ENCODE data around the gene SERPINF2.
"Not testable (repeated sequence)": the region's sequence is repeated elsewhere in the genome, so short reads cannot be mapped to it uniquely, and the experiment has no call there.

SERPINF2 gene

DNA sequence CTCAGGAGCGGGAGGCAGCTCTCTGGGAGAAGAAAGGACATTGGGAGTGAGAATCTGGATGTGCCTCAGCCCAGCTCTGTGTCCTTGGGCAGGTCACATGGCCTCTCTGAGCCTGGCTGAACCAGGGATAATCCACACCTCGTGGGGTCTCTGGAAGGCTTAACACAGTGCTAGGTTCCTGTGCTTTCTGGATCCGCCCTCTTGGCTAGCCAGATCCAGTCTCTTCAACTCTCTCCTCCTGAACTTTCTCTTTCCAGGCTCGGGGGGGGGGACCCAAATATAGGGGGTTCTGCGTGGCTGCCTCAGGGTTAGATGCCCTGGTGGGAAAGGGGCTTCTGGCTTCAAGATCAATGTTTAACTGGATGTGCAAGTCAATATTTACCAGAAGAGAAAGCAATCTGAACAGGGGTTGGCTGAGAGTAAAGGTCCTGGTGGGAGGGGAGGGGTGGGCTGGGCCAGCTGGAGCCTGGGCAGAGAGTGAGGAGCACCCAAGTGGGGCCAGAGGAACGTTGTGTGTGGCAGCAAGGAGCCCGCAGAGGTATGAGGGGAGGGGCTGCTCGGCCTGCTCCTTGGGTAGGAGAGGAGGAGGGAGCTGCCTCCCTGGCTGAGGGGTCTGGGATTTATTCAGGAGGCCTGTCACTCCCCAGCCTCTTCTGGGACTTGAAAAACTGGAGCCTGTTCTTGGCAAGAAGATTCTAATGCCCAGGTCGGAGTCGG lies at the start of gene SERPINF2:
Gene SERPINF2 (plus strand): TSS at position 501 of the 717 bp plus-strand sequence. CDS start 2,125 bp downstream, outside the sequence.
- no peak for DNase-seq (ENCODE audit: low read depth in 2 of 2)

DNA sequence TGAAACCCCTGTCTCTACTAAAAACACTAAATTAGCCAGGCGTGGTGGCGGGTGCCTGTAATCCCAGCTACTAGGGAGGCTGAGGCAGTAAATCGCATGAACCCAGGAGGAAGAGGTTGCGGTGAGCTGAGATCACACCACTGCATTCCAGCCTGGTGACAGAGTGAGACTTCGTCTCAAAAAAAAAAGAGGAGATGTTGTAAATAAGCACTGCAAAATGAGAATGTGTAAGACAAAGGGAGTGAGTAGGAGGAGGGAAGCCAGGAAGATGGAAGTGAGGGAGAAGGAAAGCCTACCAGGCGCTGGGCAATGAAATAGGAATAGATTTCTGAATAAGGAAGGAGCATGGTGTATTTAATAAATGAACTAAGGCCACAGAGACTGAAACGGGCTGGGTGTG lies 49.3 kb upstream of the SERPINF2 start:
- DNase-seq (ENCODE audit: low read depth in 2 of 2) = no peak

DNA sequence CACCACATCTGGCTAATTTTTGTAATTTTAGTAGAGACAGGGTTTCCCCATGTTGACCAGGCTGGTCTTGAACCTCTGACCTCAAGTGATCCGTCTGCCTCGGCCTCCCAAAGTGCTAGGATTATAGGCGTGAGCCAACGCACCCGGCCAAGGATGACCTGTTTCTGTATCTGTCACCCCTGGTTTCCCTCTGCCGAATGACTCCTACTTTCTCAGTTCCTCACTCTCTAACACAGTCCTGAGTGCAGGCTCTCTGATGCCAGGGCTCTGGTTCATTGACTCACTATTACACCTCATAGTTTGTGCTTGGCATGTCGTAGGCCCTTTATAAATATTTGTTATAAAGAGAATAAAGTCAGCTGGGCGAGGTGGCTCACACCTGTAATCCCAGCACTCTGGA lies 47.3 kb upstream of the SERPINF2 start:
- no peak for DNase-seq (ENCODE audit: low read depth in 2 of 2)

DNA sequence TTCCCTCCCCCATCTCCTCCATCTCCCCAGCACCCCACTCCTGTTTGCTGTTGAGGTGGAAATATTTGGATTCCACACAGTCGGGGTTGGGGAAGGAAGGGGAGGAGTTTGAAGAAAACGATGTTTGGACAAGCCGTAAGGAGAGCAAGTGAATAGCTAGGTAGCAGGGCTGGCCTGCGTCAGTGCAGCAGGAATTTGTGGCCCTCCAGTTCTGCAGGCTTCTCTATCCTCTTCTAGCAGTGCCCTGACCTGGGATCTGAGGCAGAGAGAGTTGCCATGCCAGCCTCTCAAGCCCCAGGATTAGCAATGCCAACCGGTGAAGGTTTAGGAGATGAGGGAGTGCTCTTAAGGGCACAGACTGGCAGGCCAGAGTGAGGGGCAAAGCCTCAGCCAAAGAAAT lies 45.0 kb upstream of the SERPINF2 start:
- no peak for DNase-seq (ENCODE audit: low read depth in 2 of 2)

DNA sequence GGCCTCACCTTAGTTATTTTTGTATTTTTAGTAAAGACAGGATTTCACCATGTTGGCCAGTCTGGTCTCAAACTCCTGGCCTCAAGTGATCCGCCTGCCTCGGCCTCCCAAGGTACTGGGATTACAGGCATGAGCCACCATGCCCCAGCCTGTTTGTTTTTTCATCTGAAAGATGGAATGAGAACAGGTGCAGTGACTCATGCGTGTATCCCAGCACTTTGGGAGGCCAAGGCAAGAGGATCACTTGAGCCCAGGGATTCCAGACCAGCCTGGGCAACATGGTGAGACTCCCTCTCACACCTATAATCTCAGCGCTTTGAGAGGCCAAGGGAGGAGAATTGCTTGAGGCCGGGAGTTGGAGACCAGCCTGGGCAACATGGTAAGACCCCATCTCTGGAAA lies 42.8 kb upstream of the SERPINF2 start:
- not testable (repeated sequence) for DNase-seq (ENCODE audit: low read depth in 2 of 2)

DNA sequence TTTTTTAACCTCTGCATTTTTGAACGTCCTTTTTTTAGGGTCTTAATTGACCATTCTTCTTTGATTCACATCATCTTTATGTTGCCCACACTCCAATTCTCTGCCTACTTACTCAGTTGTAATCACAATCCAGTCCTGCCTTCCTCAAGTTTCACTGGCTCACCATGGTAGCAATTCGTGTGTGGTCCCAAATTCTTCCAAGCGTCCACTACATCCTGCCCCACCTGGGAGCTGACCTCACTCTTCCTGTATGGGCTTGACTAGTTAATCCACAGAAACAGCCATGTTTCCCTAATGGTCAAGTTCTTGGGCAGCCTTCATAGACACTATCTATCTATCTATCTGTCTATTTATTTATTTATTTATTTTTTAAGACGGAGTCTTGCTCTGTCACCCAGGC lies 39.6 kb upstream of the SERPINF2 start:
- no peak for DNase-seq (ENCODE audit: low read depth in 2 of 2)

DNA sequence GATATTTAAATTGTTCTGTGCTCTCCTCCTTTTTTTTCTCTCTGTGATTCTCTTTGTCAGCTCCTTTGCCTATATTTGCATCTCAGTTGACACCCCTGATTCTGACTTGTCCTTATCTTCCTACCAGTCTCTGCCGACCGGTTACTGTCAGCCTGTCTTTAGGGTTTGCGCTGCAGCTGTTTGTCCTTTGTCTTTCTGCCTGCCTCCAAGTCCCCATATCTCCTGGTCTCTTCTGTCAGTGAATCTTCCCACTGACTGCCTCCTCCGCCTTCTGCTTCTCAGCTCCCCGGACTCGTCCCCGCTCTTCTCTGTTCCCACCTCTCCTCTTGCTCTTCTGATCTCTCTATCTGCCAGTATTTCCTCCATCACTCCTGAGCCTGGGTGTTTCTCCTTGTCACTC lies 37.7 kb upstream of the SERPINF2 start:
- no peak for DNase-seq (ENCODE audit: low read depth in 2 of 2)

DNA sequence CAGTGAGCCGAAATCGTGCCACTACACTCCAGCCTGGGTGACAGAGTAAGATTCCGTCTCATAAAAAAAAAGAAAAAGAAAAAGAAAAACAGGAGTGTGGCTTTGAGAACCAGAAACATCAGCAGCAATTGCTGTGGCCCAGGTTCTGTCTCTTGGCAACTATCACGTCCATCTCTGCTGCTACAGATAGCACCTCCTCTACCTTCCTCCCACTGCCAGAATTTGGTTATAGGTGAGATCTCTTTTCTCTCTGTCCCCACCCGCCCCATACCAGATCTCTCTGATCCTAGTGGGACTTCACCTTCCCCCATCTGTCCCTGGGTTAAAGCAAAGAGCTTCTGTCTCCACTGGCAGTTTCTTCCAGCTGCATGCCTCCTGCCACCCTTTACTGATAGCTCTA lies 35.6 kb upstream of the SERPINF2 start:
- DNase-seq (ENCODE audit: low read depth in 2 of 2) = no peak

DNA sequence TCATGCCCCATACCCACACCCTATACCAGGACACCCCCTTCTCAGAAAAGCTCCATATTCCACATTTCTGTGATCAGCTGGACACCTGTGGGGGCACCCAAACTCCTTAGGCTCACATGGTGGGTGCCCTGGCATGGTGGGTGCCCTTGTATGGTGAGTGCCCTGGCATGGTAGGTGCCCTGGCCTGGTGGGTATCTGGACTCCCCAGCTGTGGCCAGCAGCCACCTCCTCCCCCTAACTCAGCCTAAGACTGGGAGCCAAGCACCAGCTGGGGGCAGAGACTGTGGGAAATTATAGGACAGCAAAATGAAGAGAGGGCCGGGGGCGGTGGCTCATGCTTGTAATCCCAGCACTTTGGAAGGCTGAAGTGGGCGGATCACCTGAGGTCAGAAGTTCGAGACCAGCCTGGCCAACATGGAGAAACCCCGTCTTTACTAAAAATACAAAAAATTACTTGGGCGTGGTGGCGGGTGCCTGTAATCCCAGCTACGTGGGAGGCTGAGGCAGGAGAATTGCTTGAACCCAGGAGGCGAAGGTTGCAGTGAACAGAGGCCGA lies 33.8 kb upstream of the SERPINF2 start:
- not testable (repeated sequence) for DNase-seq (ENCODE audit: low read depth in 2 of 2)

DNA sequence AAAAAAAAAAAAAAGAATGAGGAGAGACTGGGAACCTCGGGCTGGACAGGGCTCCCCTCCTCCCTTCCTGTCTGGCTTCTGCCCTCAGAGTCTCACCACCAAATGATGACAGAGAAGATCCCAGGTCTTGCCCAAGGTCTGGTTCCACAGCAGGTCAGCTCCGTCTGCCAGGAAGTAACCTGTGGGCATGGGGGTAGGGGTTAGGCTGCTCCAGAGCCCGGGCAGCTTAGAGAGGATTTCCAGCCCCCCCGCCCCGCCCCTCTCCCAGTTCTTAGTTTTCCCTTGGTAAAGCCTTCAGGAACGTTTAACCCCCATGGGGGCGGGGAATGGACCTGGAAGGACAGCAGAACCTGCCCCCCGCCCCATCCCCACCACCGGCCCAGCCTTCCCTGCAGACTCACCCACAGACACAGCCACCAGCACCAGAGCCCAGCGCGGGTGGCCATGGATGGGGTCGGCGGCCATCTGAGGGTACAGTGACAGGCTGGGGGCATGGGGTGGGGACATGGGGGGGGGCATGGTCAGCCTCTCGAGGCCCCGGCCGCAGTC lies 33.2 kb upstream of the SERPINF2 start:
- DNase-seq (ENCODE audit: low read depth in 2 of 2) = no peak

DNA sequence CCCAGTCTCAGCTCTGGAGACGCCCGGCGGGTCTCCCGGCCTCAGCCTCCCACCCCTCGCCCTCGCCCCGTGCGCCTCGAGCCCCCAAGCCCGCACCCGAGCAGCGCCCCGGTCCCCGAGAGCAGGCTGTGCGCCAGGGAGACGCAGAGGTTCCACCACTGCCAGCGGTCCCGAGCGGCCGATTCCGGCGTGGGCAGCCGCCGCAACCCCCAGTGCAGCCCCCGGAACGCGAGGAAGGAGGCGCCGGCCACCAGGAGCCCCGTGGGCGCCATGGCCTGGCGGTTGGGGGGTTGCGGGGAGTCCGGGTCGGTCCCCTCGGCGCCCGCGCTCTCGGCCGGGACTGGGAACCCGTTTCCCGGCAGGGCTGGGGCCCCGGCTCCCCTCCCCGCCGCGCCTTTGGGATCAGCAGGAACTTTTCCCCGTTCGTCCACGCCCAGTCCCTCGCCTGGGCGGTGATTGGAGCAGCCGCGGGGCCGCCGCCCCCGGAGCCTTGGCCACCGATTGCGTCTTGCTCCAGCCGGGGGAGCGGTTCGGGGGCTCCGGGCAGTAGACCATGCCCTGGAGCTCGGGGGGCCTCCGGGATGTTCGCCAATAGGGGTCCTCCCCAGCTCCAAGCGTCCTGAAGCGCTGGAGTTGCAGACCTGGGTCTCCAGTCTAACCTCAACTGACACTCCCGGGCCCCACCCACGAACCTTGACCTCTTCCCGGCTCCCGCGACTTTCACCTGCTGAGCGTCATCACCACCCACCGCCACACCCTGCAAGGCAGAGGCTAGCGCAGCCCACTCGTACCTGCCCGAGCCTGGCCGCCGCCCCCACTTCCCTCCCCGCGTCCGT lies 32.5 kb upstream of the SERPINF2 start, which contains the start of gene TLCD2:
Gene TLCD2 (minus strand): TSS at position 407 of the 836 bp plus-strand sequence. CDS start 135 bp downstream, at position 272.
- DNase-seq (ENCODE audit: low read depth in 2 of 2) = no peak

DNA sequence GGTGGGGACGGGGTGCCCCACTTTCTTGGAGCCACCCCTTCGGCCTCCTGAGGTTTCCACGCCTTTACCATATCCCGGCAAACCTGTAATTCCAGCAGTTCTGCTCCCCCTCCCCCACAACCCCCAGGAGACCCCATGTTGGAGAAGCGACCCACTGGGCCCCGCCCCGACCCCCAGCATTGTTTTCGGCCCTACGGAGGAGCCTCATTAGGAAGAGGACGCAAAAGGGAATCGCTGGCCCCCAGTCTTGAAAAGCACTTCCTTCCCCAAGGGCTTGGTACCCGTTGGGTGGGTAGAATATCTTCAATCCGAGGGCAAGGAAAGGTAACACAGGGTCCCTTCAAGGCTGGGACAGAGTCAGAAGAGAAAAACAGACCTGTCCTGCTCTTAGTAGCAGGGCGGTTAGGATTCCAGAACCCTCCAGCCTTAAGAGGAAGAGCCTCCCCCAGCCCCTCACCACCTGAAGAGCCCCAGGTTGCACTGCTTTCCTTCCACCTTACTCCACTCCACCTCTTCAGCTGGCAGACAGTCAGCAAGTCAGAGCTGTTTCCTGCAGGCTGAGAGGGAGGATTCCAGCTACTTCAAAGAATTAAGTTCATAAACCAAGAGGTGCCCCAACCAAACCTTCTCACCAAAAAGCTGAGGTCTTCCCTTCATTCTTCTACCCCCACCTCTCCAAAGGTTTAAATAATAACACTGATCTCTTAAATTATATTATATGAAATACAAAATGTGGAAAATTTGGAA lies 31.7 kb upstream of the SERPINF2 start:
- no peak for DNase-seq (ENCODE audit: low read depth in 2 of 2)

DNA sequence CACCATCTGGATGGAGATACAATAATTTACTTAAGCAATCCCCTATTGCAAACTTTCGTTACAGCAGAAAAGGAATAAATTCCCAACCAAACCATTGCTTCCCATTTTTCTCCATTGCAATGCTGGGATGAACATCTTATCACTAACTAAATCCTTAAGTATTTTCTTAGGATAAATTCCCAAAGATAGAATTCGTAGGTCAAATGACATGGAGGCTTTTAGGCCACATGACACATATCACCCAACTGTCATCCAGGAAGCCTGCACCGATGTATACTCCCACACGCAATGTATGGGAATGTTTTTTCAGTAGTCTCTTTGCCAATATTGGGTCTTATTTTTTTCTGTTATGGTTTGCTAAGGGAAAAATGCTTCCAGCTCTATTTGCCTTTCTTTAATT lies 30.9 kb upstream of the SERPINF2 start:
- DNase-seq (ENCODE audit: low read depth in 2 of 2) = no peak

DNA sequence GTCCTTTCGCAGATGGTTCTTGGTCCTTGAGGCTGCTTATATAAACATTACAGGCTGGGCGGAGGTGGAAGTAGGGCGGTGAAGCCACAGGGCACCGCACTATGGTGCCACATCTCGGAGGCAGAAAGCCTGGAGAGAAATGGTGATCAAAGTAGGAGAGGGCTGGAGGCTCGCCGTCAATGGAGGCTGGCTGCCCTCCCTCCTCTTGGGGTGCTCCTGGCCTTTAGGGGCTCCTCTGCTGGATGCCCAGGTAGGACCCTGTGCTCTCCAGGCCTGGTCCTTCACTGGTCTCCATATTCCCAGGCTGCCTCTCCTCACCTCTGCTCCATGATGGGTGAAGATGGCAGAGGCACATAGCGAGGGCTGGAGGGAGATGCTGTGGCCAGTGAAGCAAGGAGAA lies 30.4 kb upstream of the SERPINF2 start:
- no peak for DNase-seq (ENCODE audit: low read depth in 2 of 2)

DNA sequence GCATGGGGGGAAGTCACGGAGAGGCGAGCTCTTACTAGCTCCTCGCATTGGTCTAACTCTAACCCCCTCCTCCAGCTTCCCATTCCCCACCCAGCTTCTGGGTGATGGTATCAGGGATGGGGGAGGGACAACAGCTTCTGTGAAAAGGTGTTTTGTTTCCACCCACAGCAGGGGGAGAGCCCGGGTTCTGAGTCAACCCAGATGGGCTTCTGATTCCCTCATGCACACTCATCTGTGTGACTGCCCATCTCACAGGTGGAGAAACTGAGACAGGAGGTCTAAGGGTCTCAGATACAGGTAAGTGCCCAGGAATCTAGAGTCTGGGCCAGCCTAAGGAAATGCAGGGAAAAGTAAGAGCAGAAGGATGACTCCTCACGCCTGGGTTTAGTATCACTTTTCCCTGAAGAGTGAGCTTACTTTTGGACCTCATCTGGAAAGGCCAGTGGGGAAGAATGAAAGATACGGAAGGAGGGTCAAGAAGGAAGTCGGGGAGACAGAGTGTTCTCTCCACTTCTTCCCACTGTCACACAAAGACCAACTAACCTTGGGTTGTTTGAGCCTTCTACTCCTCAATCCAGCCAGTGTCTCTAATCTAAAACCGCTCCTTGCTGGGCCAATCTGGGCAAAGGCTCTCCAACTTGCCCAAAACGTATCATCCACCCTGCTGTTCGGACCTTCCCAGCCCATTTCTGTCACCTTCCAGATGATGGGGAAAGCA lies 29.4 kb upstream of the SERPINF2 start:
- no peak for DNase-seq (ENCODE audit: low read depth in 2 of 2)

DNA sequence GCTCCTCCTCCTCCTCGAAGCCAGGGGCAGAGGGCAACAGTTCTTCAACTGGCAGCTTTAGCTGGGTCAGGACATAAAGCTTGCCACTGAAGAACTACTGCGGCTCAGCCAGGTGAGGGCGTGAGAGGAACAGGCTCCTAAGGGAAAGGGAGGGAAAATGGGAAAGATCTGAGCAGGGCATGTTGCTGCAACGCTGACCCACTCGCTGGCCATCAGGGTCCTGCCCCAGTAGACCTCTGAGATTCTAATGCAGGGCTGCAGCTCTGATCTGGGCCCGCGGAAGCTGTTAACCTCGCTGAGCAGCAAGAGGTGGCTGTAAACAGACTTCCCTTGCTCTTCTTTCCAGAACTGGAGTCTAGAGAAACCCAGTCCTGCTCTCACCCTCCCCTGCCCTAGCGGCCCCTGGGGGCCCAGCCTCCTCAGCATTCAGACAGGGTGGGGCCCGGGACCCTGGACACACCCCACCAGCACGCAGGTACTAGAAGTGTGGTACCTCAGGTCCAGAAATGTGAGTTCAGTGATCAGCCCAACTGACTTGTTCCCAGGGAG lies 28.7 kb upstream of the SERPINF2 start:
- no peak for DNase-seq (ENCODE audit: low read depth in 2 of 2)

DNA sequence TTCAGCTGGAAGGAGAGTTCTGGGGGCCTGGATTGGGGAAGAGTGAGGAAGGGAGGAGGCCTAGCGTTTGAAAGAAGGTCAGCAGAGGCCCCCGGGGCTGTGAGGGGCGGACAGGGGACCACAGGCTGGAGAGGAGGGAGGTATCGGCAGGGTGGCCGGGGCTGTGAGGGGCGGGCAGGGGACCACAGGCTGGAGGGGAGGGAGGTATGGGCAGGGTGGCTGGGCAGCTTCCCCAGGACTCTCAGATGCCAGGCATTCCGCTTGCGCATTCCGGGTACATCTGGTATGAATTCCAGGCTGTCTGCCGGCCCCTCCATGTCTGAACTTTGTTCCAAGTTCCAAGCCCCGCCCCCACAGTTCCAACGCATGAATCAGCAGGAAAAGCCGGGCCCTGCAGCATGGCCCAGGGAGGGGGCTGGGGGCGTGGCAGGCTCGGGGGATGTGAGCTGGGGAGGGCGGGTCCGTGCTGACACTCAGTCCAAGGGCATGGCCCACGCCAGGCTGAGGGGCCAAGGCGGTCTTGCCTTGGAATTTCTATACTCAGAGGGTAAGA lies 28.2 kb upstream of the SERPINF2 start:
- DNase-seq (ENCODE audit: low read depth in 2 of 2) = no peak

DNA sequence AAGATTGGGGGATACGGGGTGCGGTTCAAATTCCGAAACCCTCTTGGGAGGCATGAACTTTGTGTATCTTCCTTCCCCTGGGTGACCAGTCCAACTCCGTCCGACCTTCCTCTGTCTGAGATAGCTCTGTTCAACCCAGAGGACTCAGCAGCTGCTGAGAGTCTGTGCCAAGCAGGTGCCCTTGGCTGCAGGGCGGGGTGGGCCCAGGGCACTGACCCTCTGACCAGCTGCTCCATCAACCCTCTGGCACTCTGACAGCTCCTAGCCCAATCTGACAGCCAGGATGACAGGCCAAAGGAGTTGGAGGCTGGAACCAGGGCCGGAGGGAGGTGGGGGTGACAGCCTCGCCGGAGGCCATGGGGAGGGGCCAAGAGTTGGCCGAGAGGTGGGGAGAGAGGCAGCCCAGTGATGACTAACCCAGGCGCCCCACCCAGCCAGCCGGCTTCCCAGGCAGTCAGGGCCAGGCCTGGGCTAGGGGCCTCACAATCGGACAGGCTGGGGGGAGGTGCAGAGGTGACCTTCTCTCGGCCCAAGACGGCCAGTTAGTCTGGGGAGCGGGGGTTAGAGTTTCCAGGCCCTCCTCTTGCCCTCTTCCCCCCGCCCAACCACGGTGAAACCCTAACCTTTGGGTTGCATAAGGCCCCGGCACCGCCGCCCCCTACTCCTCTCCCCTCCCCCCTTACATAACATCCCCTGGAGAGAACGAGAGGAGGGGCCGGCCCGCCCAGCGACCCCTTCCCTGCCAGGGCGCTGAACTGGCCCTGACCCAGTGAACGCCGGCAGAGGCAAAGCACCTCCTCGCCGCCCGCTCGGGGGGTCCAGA lies 27.5 kb upstream of the SERPINF2 start:
- no peak for DNase-seq (ENCODE audit: low read depth in 2 of 2)

DNA sequence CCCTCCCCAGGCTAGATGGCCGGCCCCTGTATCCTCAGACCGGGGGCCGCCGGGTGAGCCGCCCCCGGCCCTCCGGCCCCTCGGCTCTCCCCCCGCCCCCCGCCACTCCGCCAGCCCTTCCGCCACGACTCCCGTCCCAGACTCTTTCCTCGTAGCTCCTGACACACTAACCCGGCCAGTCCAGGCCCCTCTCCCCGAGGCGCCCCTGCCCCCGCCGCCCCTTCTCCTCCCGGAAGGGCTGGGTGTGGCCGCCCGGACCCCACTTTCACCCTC lies 26.9 kb upstream of the SERPINF2 start:
- DNase-seq (ENCODE audit: low read depth in 2 of 2) = no peak

Data from activated CD8-positive, alpha-beta memory T cell treated with anti-CD3 and anti-CD28 coated beads for 4 hours (primary cell).